Measurements from ENCODE around the gene INPP5D. TPM values are rescaled to one million over a fixed set of nuclear protein-coding genes. Genes with fewer than 3 reads are reported as not detected.

Gene INPP5D
- total RNA-seq, 1 donor from 2014 or later: 2.2 TPM

DNA sequence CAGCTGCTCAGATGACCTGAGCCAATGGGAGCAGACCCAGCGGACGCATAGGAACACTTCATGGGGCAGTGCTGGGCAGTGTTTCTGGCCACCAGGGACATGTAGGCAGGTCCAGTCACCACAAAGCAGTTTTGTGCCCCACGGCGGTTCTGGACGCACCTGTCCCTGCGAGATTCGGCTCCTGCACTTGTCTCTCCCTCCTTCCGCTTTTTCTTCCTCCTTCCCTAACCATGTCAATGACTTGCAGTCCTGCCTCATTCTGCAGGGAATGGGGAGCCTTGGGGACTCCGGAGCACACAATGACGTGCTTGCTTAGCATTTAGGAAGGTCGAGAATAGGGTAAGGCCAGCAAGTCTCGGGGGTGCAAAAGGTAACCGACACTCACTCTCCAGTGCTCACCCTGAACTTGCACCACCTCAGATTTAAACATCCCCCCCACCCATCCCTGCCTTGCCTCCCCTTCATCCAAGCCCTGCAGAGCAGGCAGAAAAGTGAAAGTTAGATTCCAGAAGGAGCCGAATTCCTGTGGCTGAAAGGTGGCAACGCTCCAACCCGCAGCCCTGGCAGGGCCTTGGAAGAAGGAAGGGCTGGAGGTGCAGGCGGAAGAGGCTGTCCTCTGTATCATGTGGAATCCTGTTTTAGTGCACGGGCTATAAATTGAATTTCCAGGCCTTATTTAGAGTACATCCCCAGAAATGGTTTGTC lies 150.9 kb downstream of the INPP5D start:
- no peak overlapping the region for H3K27ac Mint-ChIP-seq (ENCODE audit: unreplicated experiment)
- H3K36me3 Mint-ChIP-seq (ENCODE audit: unreplicated experiment): no peaks in the 10 kb centered on the region
- peaks cover 5% of the 10 kb centered on the region for H3K27me3 Mint-ChIP-seq (ENCODE audit: unreplicated experiment)
- H3K4me1 Mint-ChIP-seq (ENCODE audit: low read depth, unreplicated experiment): no peaks in the 10 kb centered on the region
- H3K9me3 Mint-ChIP-seq (ENCODE audit: unreplicated experiment): no peaks in the 10 kb centered on the region
- no peak overlapping the region for H3K4me3 Mint-ChIP-seq (ENCODE audit: unreplicated experiment)
- TF ChIP-seq, protein P1, sequence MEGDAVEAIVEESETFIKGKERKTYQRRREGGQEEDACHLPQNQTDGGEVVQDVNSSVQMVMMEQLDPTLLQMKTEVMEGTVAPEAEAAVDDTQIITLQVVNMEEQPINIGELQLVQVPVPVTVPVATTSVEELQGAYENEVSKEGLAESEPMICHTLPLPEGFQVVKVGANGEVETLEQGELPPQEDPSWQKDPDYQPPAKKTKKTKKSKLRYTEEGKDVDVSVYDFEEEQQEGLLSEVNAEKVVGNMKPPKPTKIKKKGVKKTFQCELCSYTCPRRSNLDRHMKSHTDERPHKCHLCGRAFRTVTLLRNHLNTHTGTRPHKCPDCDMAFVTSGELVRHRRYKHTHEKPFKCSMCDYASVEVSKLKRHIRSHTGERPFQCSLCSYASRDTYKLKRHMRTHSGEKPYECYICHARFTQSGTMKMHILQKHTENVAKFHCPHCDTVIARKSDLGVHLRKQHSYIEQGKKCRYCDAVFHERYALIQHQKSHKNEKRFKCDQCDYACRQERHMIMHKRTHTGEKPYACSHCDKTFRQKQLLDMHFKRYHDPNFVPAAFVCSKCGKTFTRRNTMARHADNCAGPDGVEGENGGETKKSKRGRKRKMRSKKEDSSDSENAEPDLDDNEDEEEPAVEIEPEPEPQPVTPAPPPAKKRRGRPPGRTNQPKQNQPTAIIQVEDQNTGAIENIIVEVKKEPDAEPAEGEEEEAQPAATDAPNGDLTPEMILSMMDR (IDR thresholded peaks at IDR 0.05; ENCODE audit: partially characterized antibody, unreplicated experiment): no peak
- DNase-seq: no peak

DNA sequence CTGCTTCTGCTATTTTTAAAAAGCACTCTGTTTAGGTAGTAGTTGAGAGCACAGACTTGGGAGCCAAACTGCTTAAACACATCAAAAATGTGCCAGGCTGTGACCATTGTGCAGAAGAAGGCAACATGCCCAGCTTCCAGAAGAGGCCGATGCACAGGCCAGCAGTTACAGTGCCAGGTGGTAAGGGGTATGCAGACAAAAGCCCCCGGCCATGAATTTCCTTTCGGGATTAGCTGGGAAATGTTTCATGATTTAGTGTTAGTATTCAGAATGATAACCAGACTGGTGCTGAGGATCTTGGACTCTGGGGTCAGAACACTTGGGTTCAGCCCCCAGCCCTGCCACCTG lies 151.4 kb downstream of the INPP5D start:
- no peak for DNase-seq
- Mint-ChIP-seq H3K9me3 (ENCODE audit: unreplicated experiment) (no peaks in the 10 kb centered on the region), H3K36me3 (ENCODE audit: unreplicated experiment) (no peaks in the 10 kb centered on the region)

DNA sequence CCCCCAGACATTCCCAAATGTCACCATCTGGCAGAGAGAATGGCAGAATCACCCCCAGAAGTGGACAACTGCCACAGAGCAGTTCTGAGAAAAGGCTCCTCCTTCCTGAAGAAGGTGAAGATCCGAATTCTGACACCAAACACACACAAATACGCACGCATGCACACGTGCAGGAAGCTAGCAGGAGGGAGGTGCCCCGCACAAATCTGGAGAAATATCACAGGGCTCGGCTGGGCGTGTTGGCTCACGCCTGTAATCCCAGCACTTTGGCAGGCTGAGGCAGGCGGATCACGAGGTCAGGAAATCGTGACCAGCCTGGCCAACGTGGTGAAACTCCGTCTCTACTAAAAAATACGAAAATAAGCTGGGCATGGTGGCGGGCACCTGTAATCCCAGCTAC lies 152.9 kb downstream of the INPP5D start:
- Mint-ChIP-seq H3K27ac (ENCODE audit: unreplicated experiment) (no peak overlapping the region), H3K4me3 (ENCODE audit: unreplicated experiment) (no peak overlapping the region), H3K27me3 (ENCODE audit: unreplicated experiment) (peaks cover 5% of the 10 kb centered on the region), H3K4me1 (ENCODE audit: low read depth, unreplicated experiment) (no peaks in the 10 kb centered on the region), H3K9me3 (ENCODE audit: unreplicated experiment) (no peaks in the 10 kb centered on the region), H3K36me3 (ENCODE audit: unreplicated experiment) (no peaks in the 10 kb centered on the region)
- no peak for DNase-seq
- TF ChIP-seq, protein P1 (IDR thresholded peaks at IDR 0.05; ENCODE audit: partially characterized antibody, unreplicated experiment): no peak

More for the DNA sequence above, 151.4 kb downstream of the INPP5D start:
- TF ChIP-seq, protein P1 (IDR thresholded peaks at IDR 0.05; ENCODE audit: partially characterized antibody, unreplicated experiment): no peak
- peaks cover 5% of the 10 kb centered on the region for H3K27me3 Mint-ChIP-seq (ENCODE audit: unreplicated experiment)
- no peak overlapping the region for H3K27ac Mint-ChIP-seq (ENCODE audit: unreplicated experiment)
- no peak overlapping the region for H3K4me3 Mint-ChIP-seq (ENCODE audit: unreplicated experiment)
- H3K4me1 Mint-ChIP-seq (ENCODE audit: low read depth, unreplicated experiment): no peaks in the 10 kb centered on the region

DNA sequence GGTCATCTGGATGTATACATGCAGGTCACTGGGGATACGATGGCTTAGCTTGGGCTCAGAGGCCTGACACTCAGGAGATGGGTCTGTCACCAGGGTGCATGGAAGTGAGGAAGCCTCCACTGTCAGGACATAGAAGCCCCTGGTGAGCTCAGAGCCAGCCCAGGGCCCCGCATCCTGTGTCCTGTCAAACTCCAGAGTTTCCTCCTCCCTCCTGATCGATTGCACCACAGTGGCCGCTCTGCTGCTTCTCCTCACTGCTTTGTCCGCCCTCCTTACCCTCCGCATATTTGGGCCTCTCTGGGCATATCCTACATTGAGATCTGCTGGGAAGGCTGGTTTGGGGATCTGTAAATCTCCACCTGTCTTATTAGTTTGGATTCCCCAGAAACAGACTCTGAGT lies 153.8 kb downstream of the INPP5D start:
- TF ChIP-seq, protein P1 (IDR thresholded peaks at IDR 0.05; ENCODE audit: partially characterized antibody, unreplicated experiment): no peak
- H3K27ac Mint-ChIP-seq (ENCODE audit: unreplicated experiment): no peak overlapping the region
- peaks cover 4% of the 10 kb centered on the region for H3K27me3 Mint-ChIP-seq (ENCODE audit: unreplicated experiment)

DNA sequence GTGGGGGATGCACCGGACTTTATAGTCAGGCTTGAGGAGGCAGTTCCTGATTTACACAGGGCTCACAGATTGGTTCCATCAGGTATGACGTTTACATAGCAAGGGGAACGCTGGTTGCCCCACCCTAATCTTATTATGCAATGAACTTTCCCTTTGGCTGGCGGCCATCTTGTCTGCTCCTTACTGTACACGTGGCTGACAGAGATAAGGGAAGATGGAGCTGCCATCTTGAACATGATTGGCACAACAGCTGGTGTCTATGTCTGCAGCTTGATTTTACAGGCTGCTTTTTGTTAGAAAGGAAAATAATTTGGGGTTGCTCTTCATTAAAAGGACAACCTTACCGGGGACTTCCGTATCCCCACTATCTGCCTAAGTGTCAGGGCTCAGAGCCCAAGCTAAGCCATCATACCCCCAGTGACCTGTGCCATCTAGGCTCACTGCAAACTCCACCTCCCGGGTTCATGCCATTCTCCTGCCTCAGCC lies 157.8 kb downstream of the INPP5D start:
- TF ChIP-seq, protein P1 (IDR thresholded peaks at IDR 0.05; ENCODE audit: partially characterized antibody, unreplicated experiment): no peak
- no peak for DNase-seq
- no peaks in the 10 kb centered on the region for H3K4me1 Mint-ChIP-seq (ENCODE audit: low read depth, unreplicated experiment)
- no peaks in the 10 kb centered on the region for H3K9me3 Mint-ChIP-seq (ENCODE audit: unreplicated experiment)
- no peaks in the 10 kb centered on the region for H3K27me3 Mint-ChIP-seq (ENCODE audit: unreplicated experiment)
- no peak overlapping the region for H3K27ac Mint-ChIP-seq (ENCODE audit: unreplicated experiment)
- no peaks in the 10 kb centered on the region for H3K36me3 Mint-ChIP-seq (ENCODE audit: unreplicated experiment)
- no peak overlapping the region for H3K4me3 Mint-ChIP-seq (ENCODE audit: unreplicated experiment)

More for the DNA sequence above, 153.8 kb downstream of the INPP5D start:
- no peak for DNase-seq
- Mint-ChIP-seq H3K9me3 (ENCODE audit: unreplicated experiment) (no peaks in the 10 kb centered on the region), H3K36me3 (ENCODE audit: unreplicated experiment) (no peaks in the 10 kb centered on the region), H3K4me1 (ENCODE audit: low read depth, unreplicated experiment) (no peaks in the 10 kb centered on the region), H3K4me3 (ENCODE audit: unreplicated experiment) (no peak overlapping the region)
